Neural cell (in vitro differentiated cells): Measurements from ENCODE around the gene NDUFB1. TPM values are rescaled to one million over a fixed set of nuclear protein-coding genes. Genes with fewer than 3 reads are reported as not detected.

Source experiments
- H2AFZ ChIP-seq: fragments of 200-600, 300-800 bp; sonication (generic), shearing (Covaris generic); 2 replicates; pipeline ENCODE4 v1.6.0; 2014; ENCODE audit warnings: low read depth, mild to moderate bottlenecking, antibody characterized with exemption, low read length, moderate library complexity
- H3F3A ChIP-seq: fragments of 200-600 bp; shearing (Covaris generic); 2 replicates; pipeline ENCODE4 v1.6.1; 2016; ENCODE audit warnings: mild to moderate bottlenecking, moderate library complexity, mixed read lengths, antibody characterized with exemption, low read length; ENCODE audit not compliant: insufficient read depth, poor library complexity, severe bottlenecking
- H3K27ac ChIP-seq: fragments of 200-600, 300-800 bp; sonication (generic), shearing (Covaris generic); 2 replicates; pipeline ENCODE4 v1.5.1; 2014; ENCODE audit warnings: mild to moderate bottlenecking, low read length, moderate library complexity
- H3K27me3 ChIP-seq: fragments of 300-800, 200-600 bp; sonication (generic), shearing (Covaris generic); 2 replicates; pipeline ENCODE4 v1.6.0; 2014; ENCODE audit warnings: mild to moderate bottlenecking, low read depth, low read length, moderate library complexity; ENCODE audit not compliant: insufficient read depth
- H3K36me3 ChIP-seq: fragments of 300-800, 200-600 bp; sonication (generic), shearing (Covaris generic); 2 replicates; pipeline ENCODE4 v1.5.1; 2014; ENCODE audit warnings: mild to moderate bottlenecking, antibody characterized with exemption, low read length, moderate library complexity; ENCODE audit not compliant: insufficient read depth
- H3K4me2 ChIP-seq: fragments of 300-800, 200-600 bp; sonication (generic), shearing (Covaris generic); 2 replicates; pipeline ENCODE4 v1.6.0; 2014; ENCODE audit warnings: mild to moderate bottlenecking, low read length
- H3K4me3 ChIP-seq: fragments of 300-800, 200-600 bp; sonication (generic), shearing (Covaris generic); 2 replicates; pipeline ENCODE4 v1.5.1; 2014; ENCODE audit warnings: mild to moderate bottlenecking, low read length, moderate library complexity
- H3K79me2 ChIP-seq: fragments of 200-600 bp; shearing (Covaris generic); replicated peaks from 2 replicates; pipeline ENCODE4 v1.6.0; 2014; ENCODE audit warnings: mild to moderate bottlenecking, low read length, moderate library complexity; ENCODE audit not compliant: insufficient read depth
- H3K9ac ChIP-seq: fragments of 300-800, 200-600 bp; sonication (generic), shearing (Covaris generic); 2 replicates; pipeline ENCODE4 v1.6.1; 2016; ENCODE audit warnings: mild to moderate bottlenecking, low read length, mixed read lengths
- H3K9me2 ChIP-seq: fragments of 200-600 bp; shearing (Covaris generic); 2 replicates; pipeline ENCODE4 v1.6.1; 2016; ENCODE audit warnings: mild to moderate bottlenecking, low read length, mixed read lengths; ENCODE audit not compliant: insufficient read depth
- H3K9me3 ChIP-seq: fragments of 200-600, 300-800 bp; sonication (generic), shearing (Covaris generic); 2 replicates; pipeline ENCODE4 v1.6.1; 2016; ENCODE audit warnings: mild to moderate bottlenecking, mixed run types, low read length, moderate library complexity, mixed read lengths
- H4K20me1 ChIP-seq: fragments of 200-600 bp; shearing (Covaris generic); 2 replicates; pipeline ENCODE4 v1.6.1; 2016; ENCODE audit warnings: mild to moderate bottlenecking, mixed run types; ENCODE audit not compliant: insufficient read depth
- EP300 ChIP-seq: fragments of 450-650 bp; conservative IDR thresholded peaks from 2 replicates; pipeline ENCODE4 v1.6.1; 2014; ENCODE audit warnings: antibody characterized with exemption, mild to moderate bottlenecking, moderate library complexity; ENCODE audit not compliant: poor library complexity, severe bottlenecking
- EZH2 ChIP-seq: fragments of 200-600, 300-800 bp; shearing (Covaris generic), sonication (generic); IDR thresholded peaks from 2 replicates; pipeline ENCODE4 v1.6.1; 2014; ENCODE audit warnings: antibody characterized with exemption, low read length, borderline replicate concordance, mild to moderate bottlenecking; ENCODE audit not compliant: insufficient read depth, poor library complexity, severe bottlenecking
- MXI1 ChIP-seq: fragments of 450-650 bp; conservative IDR thresholded peaks from 2 replicates; pipeline ENCODE4 v1.6.1; 2014; ENCODE audit warnings: antibody characterized with exemption, mild to moderate bottlenecking; ENCODE audit not compliant: poor library complexity, severe bottlenecking
- POLR2AphosphoS5 ChIP-seq: IDR thresholded peaks from 2 replicates; pipeline ENCODE4 v1.6.1; 2012
- RAD21 ChIP-seq: fragments of 450-650 bp; conservative IDR thresholded peaks from 2 replicates; pipeline ENCODE4 v1.6.1; 2014; ENCODE audit warnings: antibody characterized with exemption, mild to moderate bottlenecking, moderate library complexity
- SMC3 ChIP-seq: fragments of 450-650 bp; conservative IDR thresholded peaks from 2 replicates; pipeline ENCODE4 v1.6.1; 2014; ENCODE audit warnings: antibody characterized with exemption, mild to moderate bottlenecking, moderate library complexity; ENCODE audit not compliant: poor library complexity
- TAF1 ChIP-seq: IDR thresholded peaks from 2 replicates; pipeline ENCODE4 v1.6.1; 2012; ENCODE audit warnings: low read depth
- polyA plus RNA-seq: library from polyadenylated mRNA; depleted of rRNA; stranded (reverse); fragments of >200 nt; gene quantifications from 2 replicates; pipeline ENCODE4 v1.2.3, GENCODE V29; 2014
- TF ChIP-seq, protein P1 (sequence below): IDR thresholded peaks from 2 replicates; pipeline ENCODE4 v1.6.1; 2012; ENCODE audit warnings: borderline replicate concordance
- TF ChIP-seq, protein P2 (sequence below): fragments of 450-650 bp; IDR thresholded peaks from 2 replicates; pipeline ENCODE4 v1.5.1; 2014; ENCODE audit warnings: antibody characterized with exemption, mild to moderate bottlenecking, moderate library complexity; ENCODE audit not compliant: poor library complexity, severe bottlenecking

The NDUFB1 gene
- polyA plus RNA-seq, 1 donor from 2014 or later: 1,224 TPM

DNA sequence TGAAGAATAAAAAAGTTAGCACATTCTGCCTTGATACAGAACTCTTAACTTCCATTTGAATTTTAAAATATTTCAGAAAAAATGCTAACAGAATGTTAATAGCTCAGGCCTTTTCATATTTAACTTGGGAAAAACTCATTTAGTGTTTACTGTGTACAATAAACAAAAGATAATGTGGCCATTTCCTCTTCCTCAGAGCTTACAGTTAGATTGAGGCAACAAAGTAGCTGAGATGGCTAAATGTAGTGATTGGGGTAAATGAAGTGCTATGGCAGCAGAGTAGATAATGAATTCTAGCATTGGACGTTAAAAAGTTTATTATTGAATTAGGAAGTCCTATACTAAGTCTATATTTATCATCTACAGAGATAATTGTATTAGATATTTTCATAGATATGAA lies 12.9 kb upstream of the NDUFB1 start:
- no peak overlapping the region for H2AFZ ChIP-seq
- H3K36me3 ChIP-seq: no peaks in the 10 kb centered on the region
- H3K4me3 ChIP-seq: no peak overlapping the region
- H3K27ac ChIP-seq: no peak overlapping the region
- no peak for TF ChIP-seq SMC3
- TF ChIP-seq, protein P1, sequence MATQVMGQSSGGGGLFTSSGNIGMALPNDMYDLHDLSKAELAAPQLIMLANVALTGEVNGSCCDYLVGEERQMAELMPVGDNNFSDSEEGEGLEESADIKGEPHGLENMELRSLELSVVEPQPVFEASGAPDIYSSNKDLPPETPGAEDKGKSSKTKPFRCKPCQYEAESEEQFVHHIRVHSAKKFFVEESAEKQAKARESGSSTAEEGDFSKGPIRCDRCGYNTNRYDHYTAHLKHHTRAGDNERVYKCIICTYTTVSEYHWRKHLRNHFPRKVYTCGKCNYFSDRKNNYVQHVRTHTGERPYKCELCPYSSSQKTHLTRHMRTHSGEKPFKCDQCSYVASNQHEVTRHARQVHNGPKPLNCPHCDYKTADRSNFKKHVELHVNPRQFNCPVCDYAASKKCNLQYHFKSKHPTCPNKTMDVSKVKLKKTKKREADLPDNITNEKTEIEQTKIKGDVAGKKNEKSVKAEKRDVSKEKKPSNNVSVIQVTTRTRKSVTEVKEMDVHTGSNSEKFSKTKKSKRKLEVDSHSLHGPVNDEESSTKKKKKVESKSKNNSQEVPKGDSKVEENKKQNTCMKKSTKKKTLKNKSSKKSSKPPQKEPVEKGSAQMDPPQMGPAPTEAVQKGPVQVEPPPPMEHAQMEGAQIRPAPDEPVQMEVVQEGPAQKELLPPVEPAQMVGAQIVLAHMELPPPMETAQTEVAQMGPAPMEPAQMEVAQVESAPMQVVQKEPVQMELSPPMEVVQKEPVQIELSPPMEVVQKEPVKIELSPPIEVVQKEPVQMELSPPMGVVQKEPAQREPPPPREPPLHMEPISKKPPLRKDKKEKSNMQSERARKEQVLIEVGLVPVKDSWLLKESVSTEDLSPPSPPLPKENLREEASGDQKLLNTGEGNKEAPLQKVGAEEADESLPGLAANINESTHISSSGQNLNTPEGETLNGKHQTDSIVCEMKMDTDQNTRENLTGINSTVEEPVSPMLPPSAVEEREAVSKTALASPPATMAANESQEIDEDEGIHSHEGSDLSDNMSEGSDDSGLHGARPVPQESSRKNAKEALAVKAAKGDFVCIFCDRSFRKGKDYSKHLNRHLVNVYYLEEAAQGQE: no peak
- TF ChIP-seq, protein P2, sequence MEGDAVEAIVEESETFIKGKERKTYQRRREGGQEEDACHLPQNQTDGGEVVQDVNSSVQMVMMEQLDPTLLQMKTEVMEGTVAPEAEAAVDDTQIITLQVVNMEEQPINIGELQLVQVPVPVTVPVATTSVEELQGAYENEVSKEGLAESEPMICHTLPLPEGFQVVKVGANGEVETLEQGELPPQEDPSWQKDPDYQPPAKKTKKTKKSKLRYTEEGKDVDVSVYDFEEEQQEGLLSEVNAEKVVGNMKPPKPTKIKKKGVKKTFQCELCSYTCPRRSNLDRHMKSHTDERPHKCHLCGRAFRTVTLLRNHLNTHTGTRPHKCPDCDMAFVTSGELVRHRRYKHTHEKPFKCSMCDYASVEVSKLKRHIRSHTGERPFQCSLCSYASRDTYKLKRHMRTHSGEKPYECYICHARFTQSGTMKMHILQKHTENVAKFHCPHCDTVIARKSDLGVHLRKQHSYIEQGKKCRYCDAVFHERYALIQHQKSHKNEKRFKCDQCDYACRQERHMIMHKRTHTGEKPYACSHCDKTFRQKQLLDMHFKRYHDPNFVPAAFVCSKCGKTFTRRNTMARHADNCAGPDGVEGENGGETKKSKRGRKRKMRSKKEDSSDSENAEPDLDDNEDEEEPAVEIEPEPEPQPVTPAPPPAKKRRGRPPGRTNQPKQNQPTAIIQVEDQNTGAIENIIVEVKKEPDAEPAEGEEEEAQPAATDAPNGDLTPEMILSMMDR: no peak
- TF ChIP-seq TAF1: no peak
- no peak for TF ChIP-seq MXI1
- no peak for TF ChIP-seq EZH2
- TF ChIP-seq RAD21: no peak
- TF ChIP-seq EP300: no peak
- TF ChIP-seq POLR2AphosphoS5: no peak
- no peak overlapping the region for H3K4me2 ChIP-seq
- no peaks in the 10 kb centered on the region for H3K9me2 ChIP-seq
- H4K20me1 ChIP-seq: no peaks in the 10 kb centered on the region
- no peaks in the 10 kb centered on the region for H3K27me3 ChIP-seq
- H3K9ac ChIP-seq: no peak overlapping the region
- H3F3A ChIP-seq: no peaks in the 10 kb centered on the region
- no peaks in the 10 kb centered on the region for H3K79me2 ChIP-seq
- no peaks in the 10 kb centered on the region for H3K9me3 ChIP-seq

DNA sequence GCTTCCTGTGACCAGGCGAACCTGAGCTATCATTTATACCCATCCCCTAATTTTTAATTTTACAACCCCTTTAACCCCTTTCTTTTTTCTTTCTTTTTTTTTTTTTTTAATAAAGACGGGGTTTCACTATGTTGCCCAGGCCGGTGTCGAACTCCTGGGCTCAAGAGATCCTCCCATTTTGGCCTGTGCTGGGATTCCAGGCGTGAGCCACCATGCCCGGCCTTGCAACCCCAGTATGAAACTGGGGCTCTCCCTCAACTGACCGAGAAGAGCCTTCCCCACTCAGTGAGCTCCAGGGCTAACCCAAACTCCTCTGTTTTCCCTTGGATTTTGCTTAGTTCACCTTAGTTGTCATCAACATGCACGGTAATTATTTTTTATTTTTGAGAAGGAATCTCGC lies 1.3 kb upstream of the NDUFB1 start:
- H3K9ac ChIP-seq: peak overlapping the region; percentile 99
- H3K79me2 ChIP-seq: peaks cover 30% of the 10 kb centered on the region
- H3K36me3 ChIP-seq: no peaks in the 10 kb centered on the region
- H4K20me1 ChIP-seq: no peaks in the 10 kb centered on the region
- TF ChIP-seq TAF1 (no peak), POLR2AphosphoS5 (no peak), SMC3 (no peak), EP300 (no peak), EZH2 (no peak), MXI1 (no peak), RAD21 (no peak)
- TF ChIP-seq, protein P2: no peak
- TF ChIP-seq, protein P1: no peak
- H2AFZ ChIP-seq: peak overlapping the region; percentile 96
- H3K4me2 ChIP-seq: peak overlapping the region; percentile 86
- H3K4me3 ChIP-seq: peak overlapping the region; percentile 95
- H3K27ac ChIP-seq: peak overlapping the region; percentile 98
- H3K27me3 ChIP-seq: no peaks in the 10 kb centered on the region
- no peaks in the 10 kb centered on the region for H3K9me3 ChIP-seq
- H3K9me2 ChIP-seq: no peaks in the 10 kb centered on the region
- peaks cover 4% of the 10 kb centered on the region for H3F3A ChIP-seq
